Measurements from ENCODE around the gene USP2. TPM values are rescaled to one million over a fixed set of nuclear protein-coding genes. Genes with fewer than 3 reads are reported as not detected.
A peak's percentile ranks its signal among the peaks of the same experiment; 100 is the strongest.

The USP2 gene
- total and polyA plus RNA-seq, 2 of the 8 experiments (the other 6 are each of a cell fraction or from before 2014, with no cell fraction given), result 2.2 to 6.9 TPM

GRCh38 chr11:119306373-119306890 lies 75.1 kb downstream of the USP2 start:
- Histone ChIP-seq H2AFZ (ENCODE audit: low read length) (no peak overlapping the region), H3K18ac (ENCODE audit: extremely low read depth, low read length) (no peak overlapping the region), H3K4me2 (ENCODE audit: insufficient read depth in 1 of 2, low read depth in 2 of 2, low read length in 2 of 2) (no peak overlapping the region), H3K4me3 (ENCODE audit: extremely low read depth in 1 of 4, insufficient read depth in 2 of 4, low read depth in 3 of 4, low read length in 4 of 4) (no peak overlapping the region), H3K79me1 (ENCODE audit: low read depth, low read length) (no peaks in the 10 kb centered on the region; the same call in 1 of the 2 replicates), H3K9ac (replicated peaks in 1 of 4; ENCODE audit: extremely low read depth in 1 of 4, low read depth in 3 of 4, low read length in 3 of 4) (no peak overlapping the region), H2AK5ac (ENCODE audit: low read depth, low read length) (no peak overlapping the region), H3K79me2 (ENCODE audit: control insufficient read depth in 1 of 2, insufficient read depth in 2 of 2, low read length in 2 of 2) (no peaks in the 10 kb centered on the region), H4K8ac (ENCODE audit: extremely low read depth, insufficient read depth, low read length) (no peak overlapping the region), H2BK5ac (ENCODE audit: low read depth, low read length) (0 out of 2 replicates have a peak overlapping the region, but pooled peaks have one; percentile 0), H3K23me2 (ENCODE audit: low read depth, low read length) (no peaks in the 10 kb centered on the region), H3K36me3 (ENCODE audit: control insufficient read depth in 2 of 4, insufficient read depth in 4 of 4, low read length in 3 of 4) (peaks cover 7 to 48% (median 22%) of the 10 kb centered on the region in 4 experiments; a peak in 7 of 8 replicates), H2BK15ac (ENCODE audit: low read length) (no peak overlapping the region), H3K27me3 (replicated peaks in 1 of 4; ENCODE audit: control insufficient read depth in 3 of 4, extremely low read depth in 1 of 4, insufficient read depth in 3 of 4, low read length in 3 of 4) (no peaks in the 10 kb centered on the region), H3K14ac (ENCODE audit: insufficient read length) (no peak overlapping the region), H2BK12ac (ENCODE audit: low read depth, low read length) (no peak overlapping the region), H2BK20ac (ENCODE audit: low read length) (no peak overlapping the region), H3K4me1 (replicated peaks in 1 of 4; ENCODE audit: control insufficient read depth in 3 of 4, insufficient read depth in 4 of 4, low read length in 3 of 4) (no peaks in the 10 kb centered on the region), H4K91ac (replicated peaks; ENCODE audit: insufficient read length, low read length) (no peak overlapping the region), H3K4ac (replicated peaks; ENCODE audit: insufficient read length, low read depth, low read length) (no peak overlapping the region), H2BK120ac (replicated peaks; ENCODE audit: low read depth, low read length) (no peak overlapping the region), H4K20me1 (replicated peaks in 1 of 2; ENCODE audit: control insufficient read depth in 1 of 2, insufficient read depth in 2 of 2, low read length in 2 of 2) (peaks cover 6 to 7% of the 10 kb centered on the region in 2 experiments), H3K23ac (ENCODE audit: insufficient read length) (no peak overlapping the region), H4K5ac (ENCODE audit: insufficient read length, low read depth, low read length) (no peak overlapping the region), H3K56ac (replicated peaks; ENCODE audit: insufficient read length, low read depth, low read length) (no peak overlapping the region), H3K9me3 (ENCODE audit: insufficient read depth in 2 of 2, low read depth in 1 of 2, low read length in 1 of 2) (no peaks in the 10 kb centered on the region), H3K27ac (ENCODE audit: low read depth, low read length) (no peak overlapping the region; the same call in 1 of the 2 replicates)
- ChIA-PET CTCF (ENCODE audit: partially characterized antibody) (interaction anchor here (0.7 to 13.8 kb wide), 11 partner anchors 9 to 137 kb away, joined by 3 to 174 read pairs (median 5); no protein-coding TSS in a partner anchor), POLR2A (ENCODE audit: partially characterized antibody) (interaction anchor here (1.0 to 5.6 kb wide), 4 partner anchors 11 to 194 kb away, joined by 3 to 44 read pairs (median 4); partner anchors contain the start of gene MCAM)
- DNase-seq (ENCODE audit: low read depth in 1 of 2, low spot score in 2 of 2) (no peak), FAIRE-seq (no peak)
- 93% methylated on average over 5 of the region's 5 CpGs; no CpG with 5 or more reads in 1 of the 2 experiments for WGBS, 2 experiments (ENCODE audit: extremely low coverage in 1 of 2, insufficient coverage in 1 of 2, insufficient read length in 1 of 2, insufficient replicate concordance in 2 of 2, low coverage in 1 of 2, low lambda C conversion rate in 2 of 2, missing lambda C conversion rate in 1 of 2)
- peak; percentile 51 for TF ChIP-seq POLR2AphosphoS5 (IDR thresholded peaks at IDR 0.05; ENCODE audit: low read depth, low read length)
- TF ChIP-seq ATF3 (IDR thresholded peaks at IDR 0.05; ENCODE audit: insufficient read depth, low read depth, low read length), result no peak
